NCI-H2081 (cell line): ENCODE results near the gene PSME3.

Experiments used
- DNase-seq, 2 experiments: peaks; one replicate each; lab custom pipeline; 2025; lab: John Stamatoyannopoulos, UW

PSME3 gene

GRCh38 chr17:42832934-42833766 is at the start of gene PSME3:
TSS of gene PSME3 (plus strand) at chr17:42833397. CDS start at chr17:42833632, 235 bp downstream.
- peak; percentile 85 to 93 for DNase-seq

- DNase-seq, result no peak
These were observed 49.4 kb upstream of the PSME3 start for GRCh38 chr17:42783791-42784138.

GRCh38 chr17:42784409-42784808 is 48.8 kb upstream of the PSME3 start:
- no peak for DNase-seq

- DNase-seq, result no peak
These were observed 48.2 kb upstream of the PSME3 start for GRCh38 chr17:42784811-42785592.

GRCh38 chr17:42787266-42787665 is 45.9 kb upstream of the PSME3 start:
- no peak for DNase-seq

GRCh38 chr17:42791948-42792347 is 41.2 kb upstream of the PSME3 start:
- DNase-seq, result no peak

- DNase-seq, result no peak
These were observed 40.7 kb upstream of the PSME3 start for GRCh38 chr17:42792545-42792944.

GRCh38 chr17:42795061-42795460 is 38.1 kb upstream of the PSME3 start:
- DNase-seq, result no peak

GRCh38 chr17:42795465-42795864 is 37.7 kb upstream of the PSME3 start:
- no peak for DNase-seq

- DNase-seq, result no peak
These were observed 37.0 kb upstream of the PSME3 start for GRCh38 chr17:42796066-42796758.

GRCh38 chr17:42797067-42798007 is 35.9 kb upstream of the PSME3 start:
- DNase-seq, result no peak

GRCh38 chr17:42798011-42798382 is 35.2 kb upstream of the PSME3 start:
- no peak for DNase-seq

GRCh38 chr17:42798383-42799380 is 34.5 kb upstream of the PSME3 start, which contains the start of the genes CNTD1 and COA3:
TSS of gene CNTD1 (plus strand) at chr17:42798861. CDS start at chr17:42799068, 207 bp downstream.
TSS of gene COA3 (minus strand) at chr17:42798704. CDS start at chr17:42798681, 23 bp downstream.
- peak; percentile 78 to 91 for DNase-seq

- no peak for DNase-seq
These were observed 29.9 kb upstream of the PSME3 start for GRCh38 chr17:42803074-42803883.

- peak; percentile 44 to 88 for DNase-seq
These were observed 28.3 kb upstream of the PSME3 start for GRCh38 chr17:42804918-42805367.

- no peak for DNase-seq
These were observed 26.9 kb upstream of the PSME3 start for GRCh38 chr17:42806249-42806648.

GRCh38 chr17:42809250-42809649 is 23.9 kb upstream of the PSME3 start:
- DNase-seq, result no peak

- no peak for DNase-seq
These were observed 18.4 kb upstream of the PSME3 start for GRCh38 chr17:42814633-42815399.
